Measurements from ENCODE around the gene KLHL7. TPM values are rescaled to one million over a fixed set of nuclear protein-coding genes. Genes with fewer than 3 reads are reported as not detected.
"Not testable (repeated sequence)": the region's sequence is repeated elsewhere in the genome, so short reads cannot be mapped to it uniquely, and the experiment has no call there.

Gene KLHL7
- total RNA-seq, 1 experiment from 2014 or later: 20.6 TPM

DNA sequence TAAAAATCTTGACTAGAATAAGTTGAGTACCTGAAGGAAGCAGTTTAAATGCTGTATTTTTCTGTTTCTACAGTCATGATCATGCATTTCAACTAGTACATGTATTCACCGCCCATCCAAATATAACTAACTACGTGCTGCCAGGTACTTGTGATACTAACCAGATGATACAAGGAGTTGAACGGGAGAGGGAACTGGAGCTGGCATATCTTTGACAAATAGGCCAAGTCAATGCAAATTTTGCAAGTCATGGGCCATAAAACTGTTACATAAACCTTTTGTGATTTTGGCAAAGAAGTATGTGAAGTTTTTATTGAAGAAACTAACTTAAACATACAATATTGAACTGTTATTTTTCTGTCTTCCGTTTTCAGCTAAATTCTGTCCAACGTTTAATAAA, 90.7 kb downstream of the KLHL7 start:
- peaks cover 10% of the 10 kb centered on the region; the same call in 1 of the 2 replicates for H3K79me2 ChIP-seq (ENCODE audit: insufficient read depth, low read length)
- H3K4me3 ChIP-seq (replicated peaks in 1 of 2; ENCODE audit: low read depth in 1 of 2, low read length in 2 of 2): no peak overlapping the region
- TF ChIP-seq RAD21 (IDR thresholded peaks at IDR 0.05; ENCODE audit: low read depth) (no peak), SIN3A (IDR thresholded peaks at IDR 0.05; ENCODE audit: low read depth) (no peak), ELF1 (IDR thresholded peaks at IDR 0.05; ENCODE audit: borderline replicate concordance, low read depth) (no peak), SRF (IDR thresholded peaks at IDR 0.05; ENCODE audit: low read depth) (no peak), SP1 (IDR thresholded peaks at IDR 0.05; ENCODE audit: low read depth) (no peak), EZH2phosphoT487 (IDR thresholded peaks at IDR 0.05; ENCODE audit: borderline replicate concordance) (no peak), YY1 (IDR thresholded peaks at IDR 0.05; ENCODE audit: extremely low read depth, insufficient replicate concordance, low read depth, low read length) (no peak)
- TF ChIP-seq, protein P1, sequence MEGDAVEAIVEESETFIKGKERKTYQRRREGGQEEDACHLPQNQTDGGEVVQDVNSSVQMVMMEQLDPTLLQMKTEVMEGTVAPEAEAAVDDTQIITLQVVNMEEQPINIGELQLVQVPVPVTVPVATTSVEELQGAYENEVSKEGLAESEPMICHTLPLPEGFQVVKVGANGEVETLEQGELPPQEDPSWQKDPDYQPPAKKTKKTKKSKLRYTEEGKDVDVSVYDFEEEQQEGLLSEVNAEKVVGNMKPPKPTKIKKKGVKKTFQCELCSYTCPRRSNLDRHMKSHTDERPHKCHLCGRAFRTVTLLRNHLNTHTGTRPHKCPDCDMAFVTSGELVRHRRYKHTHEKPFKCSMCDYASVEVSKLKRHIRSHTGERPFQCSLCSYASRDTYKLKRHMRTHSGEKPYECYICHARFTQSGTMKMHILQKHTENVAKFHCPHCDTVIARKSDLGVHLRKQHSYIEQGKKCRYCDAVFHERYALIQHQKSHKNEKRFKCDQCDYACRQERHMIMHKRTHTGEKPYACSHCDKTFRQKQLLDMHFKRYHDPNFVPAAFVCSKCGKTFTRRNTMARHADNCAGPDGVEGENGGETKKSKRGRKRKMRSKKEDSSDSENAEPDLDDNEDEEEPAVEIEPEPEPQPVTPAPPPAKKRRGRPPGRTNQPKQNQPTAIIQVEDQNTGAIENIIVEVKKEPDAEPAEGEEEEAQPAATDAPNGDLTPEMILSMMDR (IDR thresholded peaks at IDR 0.05 in 2 of 3, conservative IDR thresholded peaks at IDR 0.05 in 1 of 3; ENCODE audit: borderline replicate concordance in 1 of 3, insufficient read depth in 1 of 3, low read depth in 2 of 3, low read length in 2 of 3): no peak
- no peaks in the 10 kb centered on the region for H3K4me1 ChIP-seq (ENCODE audit: control insufficient read depth in 1 of 2, insufficient read depth in 2 of 2, low read length in 2 of 2)
- RAD21 ChIA-PET (ENCODE audit: low non-redundant PET in 1 of 2, low total read pairs in 2 of 2, uncharacterized antibody in 2 of 2, unreplicated experiment in 2 of 2): no interaction called here
- intact Hi-C loops (cut with micrococcal nuclease): no loop called here
- no TSS peak for BruUV-seq (replicated peaks)
- no peak overlapping the region for H3K9ac ChIP-seq (ENCODE audit: low read length)
- no peak overlapping the region for H2AFZ ChIP-seq (ENCODE audit: low read depth, low read length, poor library complexity, severe bottlenecking)
- H3K9me2 ChIP-seq (ENCODE audit: insufficient read depth): no peaks in the 10 kb centered on the region
- DNase-seq (ENCODE audit: low read depth, low spot score) (no peak), ATAC-seq (no peak)
- no peaks in the 10 kb centered on the region for H3K9me3 ChIP-seq (ENCODE audit: control insufficient read depth in 1 of 2, insufficient read depth in 1 of 2, low read depth in 1 of 2, low read length in 2 of 2)
- CTCF ChIA-PET: no interaction called here
- POLR2A ChIA-PET: no interaction called here
- peaks cover 29 to 39% of the 10 kb centered on the region in 2 experiments; a peak in 3 of 4 replicates for H3K36me3 ChIP-seq (ENCODE audit: control insufficient read depth in 1 of 2, insufficient read depth in 2 of 2, low read length in 2 of 2)
- no peaks in the 10 kb centered on the region for H4K20me1 ChIP-seq (ENCODE audit: insufficient read depth)
- no peak overlapping the region for H3K4me2 ChIP-seq (ENCODE audit: low read length)
- no peak overlapping the region for H3K27ac ChIP-seq (ENCODE audit: low read depth, low read length)
- H3K27me3 ChIP-seq (ENCODE audit: insufficient read depth, low read length): no peaks in the 10 kb centered on the region

DNA sequence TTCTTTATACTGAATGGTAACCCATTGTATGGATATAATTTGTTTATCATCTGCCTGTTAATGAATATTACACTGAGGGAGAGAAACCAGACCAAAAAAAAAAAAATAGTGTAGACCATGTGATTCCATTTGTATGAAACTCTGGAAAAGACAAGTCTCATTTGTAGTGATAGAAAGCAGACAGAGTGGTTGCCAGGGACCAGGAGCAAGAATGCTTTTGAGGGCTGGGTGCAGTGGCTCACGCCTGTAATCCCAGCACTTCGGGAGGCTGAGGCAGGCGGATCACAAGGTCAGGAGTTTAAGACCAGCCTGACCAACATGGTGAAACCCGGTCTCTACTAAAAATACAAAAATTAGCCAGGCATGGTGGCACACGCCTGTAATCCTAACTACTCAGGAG, 92.2 kb downstream of the KLHL7 start:
- H4K20me1 ChIP-seq (ENCODE audit: insufficient read depth); intact Hi-C loops (cut with micrococcal nuclease); H3K4me3 ChIP-seq (replicated peaks in 1 of 2; ENCODE audit: low read depth in 1 of 2, low read length in 2 of 2); H3K9me2 ChIP-seq (ENCODE audit: insufficient read depth); BruUV-seq (replicated peaks); H2AFZ ChIP-seq (ENCODE audit: low read depth, low read length, poor library complexity, severe bottlenecking); RAD21 ChIA-PET (ENCODE audit: low non-redundant PET in 1 of 2, low total read pairs in 2 of 2, uncharacterized antibody in 2 of 2, unreplicated experiment in 2 of 2); H3K9me3 ChIP-seq (ENCODE audit: control insufficient read depth in 1 of 2, insufficient read depth in 1 of 2, low read depth in 1 of 2, low read length in 2 of 2); H3K27me3 ChIP-seq (ENCODE audit: insufficient read depth, low read length); H3K4me2 ChIP-seq (ENCODE audit: low read length); POLR2A ChIA-PET; DNase-seq (ENCODE audit: low read depth, low spot score); CTCF ChIA-PET; ATAC-seq; H3K9ac ChIP-seq (ENCODE audit: low read length); H3K4me1 ChIP-seq (ENCODE audit: control insufficient read depth in 1 of 2, insufficient read depth in 2 of 2, low read length in 2 of 2); H3K27ac ChIP-seq (ENCODE audit: low read depth, low read length); H3K79me2 ChIP-seq (ENCODE audit: insufficient read depth, low read length): not testable (repeated sequence)
- peaks cover 27 to 30% of the 10 kb centered on the region in 2 experiments; a peak in 3 of 4 replicates for H3K36me3 ChIP-seq (ENCODE audit: control insufficient read depth in 1 of 2, insufficient read depth in 2 of 2, low read length in 2 of 2)

Data from HCT116 (cell line).